ENCODE measurements around the gene RAF1.

DNA sequence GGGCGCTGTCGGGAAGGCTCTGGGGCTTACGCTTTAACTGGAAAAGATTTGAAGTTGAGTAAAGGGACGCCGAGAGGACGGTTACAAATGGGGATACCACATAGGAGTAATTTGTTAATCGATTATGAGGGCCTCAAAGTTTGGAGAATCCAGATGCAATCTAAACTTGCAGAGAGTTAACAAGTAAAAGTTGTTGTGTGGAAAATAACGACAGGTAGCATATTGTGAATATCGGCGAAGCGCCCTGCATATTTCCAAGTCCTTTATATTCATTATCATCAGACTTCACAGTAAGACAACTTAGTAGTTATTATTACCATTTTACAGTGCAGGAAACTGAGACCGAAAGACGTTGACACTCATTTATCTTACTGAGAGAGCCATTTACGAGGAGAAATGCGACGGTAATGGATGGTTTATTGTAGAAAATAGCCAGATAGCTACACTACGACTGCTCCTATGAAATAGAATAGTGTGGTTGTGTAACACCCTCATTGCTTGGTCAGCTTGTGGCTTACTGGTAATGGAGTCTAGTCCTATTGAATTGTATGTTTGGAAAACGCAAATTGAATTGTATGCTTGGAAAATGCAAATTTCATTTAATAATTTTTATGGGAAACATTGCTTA is 106.3 kb downstream of the RAF1 start:
- no peak for TF ChIP-seq TAF1 (IDR thresholded peaks at IDR 0.05; ENCODE audit: borderline replicate concordance, low read depth, low read length)
- no peak for TF ChIP-seq POLR2AphosphoS5 (IDR thresholded peaks at IDR 0.05; ENCODE audit: low read depth, low read length)
- TF ChIP-seq POLR2A (IDR thresholded peaks at IDR 0.05; ENCODE audit: low read depth, low read length), result no peak
